Body of pancreas (tissue), 4 donors: Measurements from ENCODE around the gene RNASEH2B.

Experiments used
- CTCF ChIP-seq, 7 experiments: fragments of 450-650 bp in 4 of 7; fragments of 200-600 bp in 3 of 7; sonication (generic) in 3 of 7; IDR thresholded peaks; one replicate each; pipeline ENCODE4 v1.5.1; 2016 to 2019; ENCODE audit warnings: antibody characterized with exemption in 7 of 7
- POLR2A ChIP-seq, 3 donors: fragments of 450-650 bp; IDR thresholded peaks; one replicate each; pipeline ENCODE4 v1.6.1; 2016; ENCODE audit warnings: antibody characterized with exemption in 3 of 3, mild to moderate bottlenecking in 2 of 3

GRCh38 chr13:50945669-50946068, 36.1 kb downstream of the RNASEH2B start:
- TF ChIP-seq CTCF (IDR thresholded peaks at IDR 0.05) (no peak), POLR2A (IDR thresholded peaks at IDR 0.05) (no peak)
